SHP77 (cell line): Measurements from ENCODE around the gene CHRM5.
A peak's percentile ranks its signal among the peaks of the same experiment; 100 is the strongest.

Experiments used
- DNase-seq, 2 experiments: peaks; one replicate each; lab custom pipeline; 2025; lab: John Stamatoyannopoulos, UW

The CHRM5 gene

GRCh38 chr15:34085746-34086145, 117.4 kb downstream of the CHRM5 start:
- no peak for DNase-seq

- no peak for DNase-seq
Measured at GRCh38 chr15:34099914-34100313, 131.6 kb downstream of the CHRM5 start.

- peak; percentile 98 for DNase-seq
Measured at GRCh38 chr15:34101366-34102174, 133.3 kb downstream of the CHRM5 start, which contains the start of the genes EMC7 and PGBD4. Gene EMC7, minus strand, starts transcription at chr15:34101862. Its CDS starts 23 bp downstream, at chr15:34101839. Gene PGBD4, plus strand, starts transcription at chr15:34102083. Its CDS starts 449 bp downstream, at chr15:34102532.

- DNase-seq: no peak
Measured at GRCh38 chr15:34102175-34102925, 134.1 kb downstream of the CHRM5 start.

GRCh38 chr15:34106423-34106822, 138.1 kb downstream of the CHRM5 start:
- DNase-seq: no peak

- DNase-seq: no peak
Measured at GRCh38 chr15:34107315-34107714, 139.0 kb downstream of the CHRM5 start.

- peak; percentile 25 to 35 for DNase-seq
Measured at GRCh38 chr15:34109797-34110663, 141.7 kb downstream of the CHRM5 start.

- no peak for DNase-seq
Measured at GRCh38 chr15:34111488-34111887, 143.2 kb downstream of the CHRM5 start.

- DNase-seq: no peak
Measured at GRCh38 chr15:34114215-34114614, 145.9 kb downstream of the CHRM5 start.

- no peak for DNase-seq
Measured at GRCh38 chr15:34114739-34115138, 146.4 kb downstream of the CHRM5 start.

GRCh38 chr15:34116620-34117019, 148.3 kb downstream of the CHRM5 start:
- no peak for DNase-seq
